ENCODE data around the gene MRTO4. TPM values are rescaled to one million over a fixed set of nuclear protein-coding genes. Genes with fewer than 3 reads are reported as not detected.

Gene MRTO4
- total and polyA plus RNA-seq, 2 of the 13 experiments (the other 11 are each of a cell fraction or from before 2014, with no cell fraction given) = 28.1 to 59.2 TPM

GRCh38 chr1:19222979-19223824 lies 28.4 kb upstream of the MRTO4 start (continued):
- TF ChIP-seq, protein P1, sequence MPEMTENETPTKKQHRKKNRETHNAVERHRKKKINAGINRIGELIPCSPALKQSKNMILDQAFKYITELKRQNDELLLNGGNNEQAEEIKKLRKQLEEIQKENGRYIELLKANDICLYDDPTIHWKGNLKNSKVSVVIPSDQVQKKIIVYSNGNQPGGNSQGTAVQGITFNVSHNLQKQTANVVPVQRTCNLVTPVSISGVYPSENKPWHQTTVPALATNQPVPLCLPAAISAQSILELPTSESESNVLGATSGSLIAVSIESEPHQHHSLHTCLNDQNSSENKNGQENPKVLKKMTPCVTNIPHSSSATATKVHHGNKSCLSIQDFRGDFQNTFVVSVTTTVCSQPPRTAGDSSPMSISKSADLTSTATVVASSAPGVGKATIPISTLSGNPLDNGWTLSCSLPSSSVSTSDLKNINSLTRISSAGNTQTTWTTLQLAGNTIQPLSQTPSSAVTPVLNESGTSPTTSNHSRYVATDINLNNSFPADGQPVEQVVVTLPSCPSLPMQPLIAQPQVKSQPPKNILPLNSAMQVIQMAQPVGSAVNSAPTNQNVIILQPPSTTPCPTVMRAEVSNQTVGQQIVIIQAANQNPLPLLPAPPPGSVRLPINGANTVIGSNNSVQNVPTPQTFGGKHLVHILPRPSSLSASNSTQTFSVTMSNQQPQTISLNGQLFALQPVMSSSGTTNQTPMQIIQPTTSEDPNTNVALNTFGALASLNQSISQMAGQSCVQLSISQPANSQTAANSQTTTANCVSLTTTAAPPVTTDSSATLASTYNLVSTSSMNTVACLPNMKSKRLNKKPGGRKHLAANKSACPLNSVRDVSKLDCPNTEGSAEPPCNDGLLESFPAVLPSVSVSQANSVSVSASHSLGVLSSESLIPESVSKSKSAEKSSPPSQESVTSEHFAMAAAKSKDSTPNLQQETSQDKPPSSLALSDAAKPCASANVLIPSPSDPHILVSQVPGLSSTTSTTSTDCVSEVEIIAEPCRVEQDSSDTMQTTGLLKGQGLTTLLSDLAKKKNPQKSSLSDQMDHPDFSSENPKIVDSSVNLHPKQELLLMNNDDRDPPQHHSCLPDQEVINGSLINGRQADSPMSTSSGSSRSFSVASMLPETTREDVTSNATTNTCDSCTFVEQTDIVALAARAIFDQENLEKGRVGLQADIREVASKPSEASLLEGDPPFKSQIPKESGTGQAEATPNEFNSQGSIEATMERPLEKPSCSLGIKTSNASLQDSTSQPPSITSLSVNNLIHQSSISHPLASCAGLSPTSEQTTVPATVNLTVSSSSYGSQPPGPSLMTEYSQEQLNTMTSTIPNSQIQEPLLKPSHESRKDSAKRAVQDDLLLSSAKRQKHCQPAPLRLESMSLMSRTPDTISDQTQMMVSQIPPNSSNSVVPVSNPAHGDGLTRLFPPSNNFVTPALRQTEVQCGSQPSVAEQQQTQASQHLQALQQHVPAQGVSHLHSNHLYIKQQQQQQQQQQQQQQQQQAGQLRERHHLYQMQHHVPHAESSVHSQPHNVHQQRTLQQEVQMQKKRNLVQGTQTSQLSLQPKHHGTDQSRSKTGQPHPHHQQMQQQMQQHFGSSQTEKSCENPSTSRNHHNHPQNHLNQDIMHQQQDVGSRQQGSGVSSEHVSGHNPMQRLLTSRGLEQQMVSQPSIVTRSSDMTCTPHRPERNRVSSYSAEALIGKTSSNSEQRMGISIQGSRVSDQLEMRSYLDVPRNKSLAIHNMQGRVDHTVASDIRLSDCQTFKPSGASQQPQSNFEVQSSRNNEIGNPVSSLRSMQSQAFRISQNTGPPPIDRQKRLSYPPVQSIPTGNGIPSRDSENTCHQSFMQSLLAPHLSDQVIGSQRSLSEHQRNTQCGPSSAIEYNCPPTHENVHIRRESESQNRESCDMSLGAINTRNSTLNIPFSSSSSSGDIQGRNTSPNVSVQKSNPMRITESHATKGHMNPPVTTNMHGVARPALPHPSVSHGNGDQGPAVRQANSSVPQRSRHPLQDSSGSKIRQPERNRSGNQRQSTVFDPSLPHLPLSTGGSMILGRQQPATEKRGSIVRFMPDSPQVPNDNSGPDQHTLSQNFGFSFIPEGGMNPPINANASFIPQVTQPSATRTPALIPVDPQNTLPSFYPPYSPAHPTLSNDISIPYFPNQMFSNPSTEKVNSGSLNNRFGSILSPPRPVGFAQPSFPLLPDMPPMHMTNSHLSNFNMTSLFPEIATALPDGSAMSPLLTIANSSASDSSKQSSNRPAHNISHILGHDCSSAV (CRISPR knock-in tag; IDR thresholded peaks at IDR 0.05; ENCODE audit: borderline replicate concordance) = no peak
- TF ChIP-seq TMF1 (CRISPR knock-in tag; IDR thresholded peaks at IDR 0.05; ENCODE audit: low read depth) = no peak
- no peak for TF ChIP-seq ZNF678 (CRISPR knock-in tag; IDR thresholded peaks at IDR 0.05)
- TF ChIP-seq ZMYM4 (CRISPR knock-in tag; IDR thresholded peaks at IDR 0.05) = no peak
- no peak for TF ChIP-seq FOXK1 (CRISPR knock-in tag; IDR thresholded peaks at IDR 0.05; ENCODE audit: borderline replicate concordance, low read depth)
- no peak for TF ChIP-seq ZNF724P (CRISPR knock-in tag; IDR thresholded peaks at IDR 0.05; ENCODE audit: borderline replicate concordance)
- TF ChIP-seq NR2C2 (CRISPR knock-in tag; IDR thresholded peaks at IDR 0.05; ENCODE audit: borderline replicate concordance) = peak; percentile 71
- TF ChIP-seq HHEX (CRISPR knock-in tag; IDR thresholded peaks at IDR 0.05) = peak; percentile 35; the same call in 1 of the 2 replicates
- TF ChIP-seq ZNF557 (CRISPR knock-in tag; IDR thresholded peaks at IDR 0.05) = no peak
- TF ChIP-seq PAX8 (CRISPR knock-in tag; IDR thresholded peaks at IDR 0.05; ENCODE audit: borderline replicate concordance) = no peak
- no peak for TF ChIP-seq HOXD1 (CRISPR knock-in tag; IDR thresholded peaks at IDR 0.05)
- TF ChIP-seq ZBTB1 (CRISPR knock-in tag; IDR thresholded peaks at IDR 0.05; ENCODE audit: borderline replicate concordance) = no peak
- no peak for TF ChIP-seq MTA1 (CRISPR knock-in tag; IDR thresholded peaks at IDR 0.05; ENCODE audit: borderline replicate concordance)
- TF ChIP-seq, protein P2, sequence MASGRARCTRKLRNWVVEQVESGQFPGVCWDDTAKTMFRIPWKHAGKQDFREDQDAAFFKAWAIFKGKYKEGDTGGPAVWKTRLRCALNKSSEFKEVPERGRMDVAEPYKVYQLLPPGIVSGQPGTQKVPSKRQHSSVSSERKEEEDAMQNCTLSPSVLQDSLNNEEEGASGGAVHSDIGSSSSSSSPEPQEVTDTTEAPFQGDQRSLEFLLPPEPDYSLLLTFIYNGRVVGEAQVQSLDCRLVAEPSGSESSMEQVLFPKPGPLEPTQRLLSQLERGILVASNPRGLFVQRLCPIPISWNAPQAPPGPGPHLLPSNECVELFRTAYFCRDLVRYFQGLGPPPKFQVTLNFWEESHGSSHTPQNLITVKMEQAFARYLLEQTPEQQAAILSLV (CRISPR knock-in tag; IDR thresholded peaks at IDR 0.05; ENCODE audit: borderline replicate concordance) = no peak
- no peak for TF ChIP-seq IKZF4 (CRISPR knock-in tag; IDR thresholded peaks at IDR 0.05; ENCODE audit: borderline replicate concordance, low read depth, not compliant biosample characterization)
- TF ChIP-seq SAFB2 (CRISPR knock-in tag; IDR thresholded peaks at IDR 0.05; ENCODE audit: borderline replicate concordance, low read depth) = no peak
- no peak for TF ChIP-seq ATM (IDR thresholded peaks at IDR 0.05; ENCODE audit: borderline replicate concordance)
